ENCODE measurements around the gene KIF13A.
"Not testable (repeated sequence)": the region's sequence is repeated elsewhere in the genome, so short reads cannot be mapped to it uniquely, and the experiment has no call there.

KIF13A gene

DNA sequence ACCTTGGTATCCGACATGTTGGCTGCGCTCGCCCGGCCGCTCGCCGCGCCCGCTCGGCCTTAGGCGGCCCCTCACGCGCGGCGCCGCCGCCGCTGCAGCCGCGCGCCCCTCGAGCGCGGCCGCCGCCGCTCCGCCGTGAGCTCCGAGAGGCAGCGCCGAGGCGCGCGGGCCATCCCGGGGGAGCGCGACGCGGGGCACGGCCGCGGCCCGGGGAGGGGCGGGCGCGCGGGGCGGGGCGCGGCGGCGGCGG, at the start of gene KIF13A:
KIF13A (minus strand) TSS at position 189 of the 250 bp plus-strand sequence; CDS start at position 17, 172 bp downstream.
- DNase-seq = no peak

DNA sequence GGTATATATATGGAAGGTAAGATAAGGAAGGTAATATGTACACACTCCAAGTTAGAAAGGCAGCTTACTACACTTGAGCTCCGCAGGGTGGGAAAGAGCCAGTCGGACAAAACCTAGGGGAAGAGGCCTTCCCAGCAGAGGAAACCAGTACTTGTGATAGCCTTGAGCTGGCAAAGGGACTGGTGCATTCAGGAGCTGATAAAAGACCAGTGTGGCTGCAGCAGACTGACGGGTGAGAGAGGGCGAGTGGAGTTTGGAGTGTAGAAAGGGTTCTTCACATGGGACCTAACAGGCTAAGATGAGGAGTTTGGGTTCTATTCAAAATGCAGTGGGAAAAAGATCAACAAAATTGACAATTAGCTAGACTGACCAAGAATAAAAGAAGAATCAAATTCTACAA, 49.3 kb upstream of the KIF13A start:
- DNase-seq = no peak

DNA sequence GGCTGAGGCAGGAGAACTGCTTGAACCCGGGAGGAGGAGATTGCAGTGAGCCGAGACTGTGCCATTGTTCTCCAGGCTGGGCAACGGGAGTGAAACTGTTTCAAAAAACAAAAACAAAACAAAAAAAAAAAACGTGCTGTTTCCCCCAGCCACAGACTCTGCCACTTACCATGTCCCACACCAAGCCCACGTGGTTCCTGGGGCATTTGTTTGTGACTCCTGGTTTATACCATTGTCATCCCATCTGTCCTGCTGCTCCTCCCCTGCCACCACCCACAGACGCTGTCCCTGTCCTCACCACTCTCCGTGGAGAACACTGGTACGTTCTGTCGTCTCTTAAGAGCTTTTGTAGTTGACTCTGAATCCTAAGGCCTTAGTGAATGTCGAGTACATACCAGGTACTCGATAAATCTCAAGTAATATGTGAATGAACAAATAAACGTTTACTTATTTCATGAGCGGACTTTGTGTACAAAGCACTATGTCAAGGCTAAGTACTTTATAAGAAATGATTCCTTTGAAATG, 48.0 kb upstream of the KIF13A start:
- no peak for DNase-seq

DNA sequence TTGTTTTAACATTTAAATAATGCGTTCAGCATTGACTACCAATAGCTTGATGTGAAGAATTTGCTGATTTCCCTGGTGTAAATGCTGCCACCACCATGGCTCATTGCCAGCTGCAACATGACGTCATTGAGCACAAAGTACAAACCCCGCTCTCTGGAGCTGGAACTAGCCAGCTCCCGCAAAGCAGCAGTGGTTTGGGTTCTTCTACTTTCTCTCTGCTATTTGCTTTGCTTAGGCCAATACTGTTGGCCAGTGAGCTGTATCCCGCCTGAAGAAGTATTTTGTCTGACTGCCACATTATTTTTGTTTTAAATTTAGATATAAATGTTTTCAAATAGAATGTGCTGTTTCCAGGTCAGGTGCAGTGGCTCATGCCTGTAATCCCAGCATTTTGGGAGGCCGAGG, 47.4 kb upstream of the KIF13A start:
- DNase-seq = no peak

DNA sequence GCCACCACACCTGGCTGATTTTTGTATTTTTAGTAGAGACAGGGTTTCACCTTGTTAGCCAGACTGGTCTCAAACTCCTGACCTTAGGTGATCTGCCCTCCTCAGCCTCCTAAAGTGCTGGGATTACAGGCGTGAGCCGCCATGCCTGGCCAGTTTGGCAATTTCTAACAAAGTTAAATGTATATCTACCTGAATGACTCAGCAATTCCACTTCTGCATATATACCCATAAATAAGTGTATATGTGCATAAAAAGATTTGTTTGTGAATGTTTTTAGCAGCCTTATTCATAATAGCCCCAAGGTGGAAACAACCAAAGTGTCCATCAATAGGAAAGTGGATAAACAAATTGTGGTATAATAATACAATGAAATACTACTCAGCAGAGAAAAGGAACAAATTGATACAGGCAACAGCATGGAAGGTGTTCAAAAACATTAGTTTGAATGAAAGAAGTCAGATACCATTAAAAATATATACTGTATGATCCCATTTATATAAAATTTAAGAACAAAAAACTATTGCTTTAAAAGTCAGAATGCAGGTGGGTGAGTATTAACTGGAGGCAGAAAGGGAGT, 44.3 kb upstream of the KIF13A start:
- no peak for DNase-seq

DNA sequence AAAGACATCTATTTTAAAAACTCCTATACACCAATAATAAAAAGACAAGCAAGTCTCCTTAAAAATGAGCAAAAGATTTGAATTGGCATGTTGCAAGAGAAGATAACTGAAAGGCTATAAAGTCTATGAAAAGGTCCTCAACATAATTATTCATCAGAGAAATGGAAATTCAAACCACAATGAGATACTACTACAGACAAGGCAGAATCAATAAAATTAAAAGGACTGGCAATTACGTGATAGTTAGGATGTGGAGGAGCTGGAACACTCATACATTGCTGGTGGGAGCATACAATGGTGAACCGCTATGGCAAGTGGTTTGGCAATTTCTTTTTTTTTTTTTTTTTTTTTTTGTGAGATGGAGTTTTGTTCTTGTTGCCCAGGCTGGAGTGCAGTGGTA, 43.8 kb upstream of the KIF13A start:
- DNase-seq = no peak

DNA sequence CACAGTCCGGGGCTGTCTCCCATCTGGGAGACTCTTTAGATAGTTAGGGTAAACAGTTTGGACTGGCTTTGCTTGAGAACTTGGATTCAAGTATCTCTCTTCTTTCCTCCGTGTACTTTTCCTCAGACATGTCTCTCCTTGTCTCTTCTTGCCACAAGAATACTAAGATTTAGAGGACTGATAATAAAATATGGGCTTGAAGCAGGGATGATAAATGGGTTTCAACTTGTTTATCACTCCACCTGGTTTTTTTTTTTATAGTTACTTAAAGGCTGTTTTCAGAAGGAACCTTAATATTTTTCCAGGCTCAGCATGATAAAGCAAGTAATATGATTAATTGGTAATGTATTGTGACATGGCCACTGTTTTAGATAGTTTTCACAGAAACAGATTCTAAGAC, 40.9 kb upstream of the KIF13A start:
- DNase-seq = no peak

DNA sequence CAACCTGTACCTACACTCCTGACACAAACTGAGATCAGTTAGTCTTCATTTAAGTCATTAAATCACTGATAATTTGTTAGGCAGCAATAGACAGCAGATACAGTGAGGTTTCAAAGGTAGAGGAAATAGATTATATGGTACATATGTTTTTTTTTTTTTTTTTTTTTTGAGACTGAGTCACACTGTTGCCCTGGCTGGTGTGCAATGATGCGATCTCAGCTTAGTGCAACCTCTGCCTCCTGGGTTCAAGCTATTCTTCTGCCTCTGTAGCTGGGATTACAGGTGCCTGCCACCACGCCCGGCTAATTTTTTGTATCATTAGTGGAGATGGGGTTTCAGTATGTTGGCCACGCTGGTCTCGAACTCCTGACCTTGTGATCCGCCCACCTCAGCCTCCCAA, 38.2 kb upstream of the KIF13A start:
- no peak for DNase-seq

DNA sequence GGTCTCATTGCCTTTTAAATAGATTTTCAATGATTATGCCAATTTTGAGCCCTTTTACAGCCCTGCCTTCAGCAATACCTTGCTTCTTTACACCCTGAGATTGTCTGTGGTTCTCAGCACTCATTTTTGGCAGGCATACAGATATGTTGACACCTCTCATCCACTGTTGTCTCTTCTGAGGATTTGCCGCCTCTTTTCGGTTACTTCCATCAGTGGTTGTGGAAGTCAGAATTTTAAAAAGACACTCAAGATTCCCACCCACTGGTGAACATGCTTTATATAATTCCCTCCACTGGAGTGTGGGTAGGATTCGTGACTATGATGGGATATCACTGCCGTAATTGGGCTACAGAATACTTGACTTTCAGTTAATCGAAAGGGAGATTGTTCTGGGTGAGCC, 37.4 kb upstream of the KIF13A start:
- no peak for DNase-seq

DNA sequence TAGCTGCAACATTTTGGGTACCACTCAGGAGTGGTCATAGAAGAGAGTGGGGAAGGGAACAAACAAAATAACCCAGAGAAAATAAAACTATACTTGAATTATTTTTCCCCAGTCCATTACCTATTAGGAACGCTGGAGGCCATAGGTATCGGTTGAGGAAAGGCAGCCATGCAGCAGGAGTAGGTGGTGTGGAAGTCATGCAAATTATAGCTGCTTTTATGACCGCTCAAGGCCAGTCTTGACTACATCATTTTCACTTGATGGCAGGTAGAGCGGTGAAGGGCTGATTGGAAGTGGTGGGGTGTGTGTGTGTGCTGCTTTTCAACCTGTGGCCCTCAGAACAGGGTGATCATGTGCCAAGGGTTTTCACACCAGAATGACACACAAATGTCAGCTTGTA, 36.5 kb upstream of the KIF13A start:
- DNase-seq = no peak

DNA sequence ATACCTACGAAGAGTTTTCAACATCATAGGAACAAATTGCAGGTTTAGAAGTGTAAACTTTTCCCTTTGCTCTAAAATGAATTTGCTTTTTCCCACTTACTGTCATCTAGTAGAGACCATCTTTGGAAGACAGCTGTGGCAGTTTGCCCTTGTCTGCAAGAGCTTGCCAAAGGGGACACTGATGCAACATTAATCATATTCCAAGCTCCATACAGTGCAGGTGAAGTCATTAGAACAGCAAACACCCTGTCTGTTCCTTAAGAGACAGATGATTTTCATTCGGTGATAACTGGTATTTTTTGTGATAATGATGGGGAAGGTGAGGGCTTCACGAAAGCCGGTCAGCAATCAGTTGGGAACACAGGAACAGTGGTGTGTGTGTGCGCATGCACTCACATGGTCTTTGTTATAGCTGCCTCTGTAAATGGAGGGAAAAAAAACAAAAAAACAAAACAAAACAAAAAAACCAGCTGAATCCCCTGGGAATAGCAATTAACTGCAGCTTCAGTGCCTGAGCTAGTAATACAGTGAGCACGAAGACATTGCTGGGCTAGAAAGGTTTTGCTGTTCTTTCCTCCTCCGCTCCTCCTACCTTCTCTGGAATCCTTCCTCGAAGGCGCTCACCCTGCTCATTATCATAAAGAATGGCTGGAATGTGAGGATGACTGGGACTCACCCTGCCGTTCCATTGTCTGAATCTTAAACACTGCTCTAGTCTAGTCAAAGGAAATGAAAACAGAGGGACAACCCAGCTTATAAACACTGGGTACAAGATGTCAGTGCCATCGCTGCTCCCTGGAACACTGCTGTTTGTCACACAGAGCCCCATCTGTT, 35.2 kb upstream of the KIF13A start:
- DNase-seq = no peak

DNA sequence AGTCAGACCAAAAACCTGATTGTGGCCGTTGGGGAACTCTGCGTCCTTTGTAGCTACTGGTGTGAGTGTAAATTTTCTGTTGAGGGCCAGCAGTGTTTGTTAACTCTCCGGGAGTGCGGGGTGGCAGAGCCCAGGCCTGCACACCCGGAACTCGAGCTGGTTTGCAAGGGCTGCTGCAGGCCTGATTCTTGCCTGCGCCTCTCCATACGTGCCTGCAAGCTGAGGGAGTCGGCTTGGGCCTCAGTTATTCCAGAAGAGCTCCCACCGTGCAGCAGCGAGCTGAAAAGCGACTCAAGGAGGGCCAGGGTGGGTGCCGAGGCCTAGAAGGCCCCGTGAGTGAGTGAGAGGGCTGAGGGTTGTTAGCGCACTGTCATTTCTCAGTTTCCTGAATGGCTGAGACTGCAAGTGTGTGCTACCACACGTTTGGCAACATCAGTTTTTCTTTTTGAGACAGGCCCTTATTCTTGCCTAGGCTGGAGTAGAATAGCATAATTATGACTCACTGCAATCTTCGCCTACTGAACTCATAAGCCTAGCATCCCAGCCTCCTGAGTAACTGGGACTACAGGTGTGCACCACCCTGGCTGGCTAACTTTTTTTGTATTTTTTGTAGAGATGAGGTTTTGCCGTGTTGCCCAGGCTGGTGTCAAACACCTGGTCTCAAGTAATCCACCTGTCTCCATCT, 33.9 kb upstream of the KIF13A start:
- DNase-seq = no peak

DNA sequence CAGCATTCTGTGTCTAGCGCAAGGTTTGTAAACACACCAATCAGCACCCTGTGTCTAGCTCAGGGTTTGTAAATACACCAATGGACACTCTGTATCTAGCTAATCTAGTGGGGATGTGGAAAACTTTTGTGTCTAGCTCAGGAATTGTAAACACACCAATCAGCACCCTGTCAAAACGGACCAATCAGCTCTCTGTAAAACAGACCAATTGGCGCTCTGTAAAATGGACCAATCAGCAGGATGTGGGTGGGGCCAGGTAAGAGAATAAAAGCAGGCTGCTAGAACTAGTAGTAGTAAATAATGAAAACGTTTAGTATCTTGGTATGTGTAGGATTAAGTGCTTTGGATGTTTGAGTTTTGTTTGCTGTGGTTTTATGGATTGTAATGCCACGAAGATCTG, 33.1 kb upstream of the KIF13A start:
- DNase-seq = not testable (repeated sequence)

DNA sequence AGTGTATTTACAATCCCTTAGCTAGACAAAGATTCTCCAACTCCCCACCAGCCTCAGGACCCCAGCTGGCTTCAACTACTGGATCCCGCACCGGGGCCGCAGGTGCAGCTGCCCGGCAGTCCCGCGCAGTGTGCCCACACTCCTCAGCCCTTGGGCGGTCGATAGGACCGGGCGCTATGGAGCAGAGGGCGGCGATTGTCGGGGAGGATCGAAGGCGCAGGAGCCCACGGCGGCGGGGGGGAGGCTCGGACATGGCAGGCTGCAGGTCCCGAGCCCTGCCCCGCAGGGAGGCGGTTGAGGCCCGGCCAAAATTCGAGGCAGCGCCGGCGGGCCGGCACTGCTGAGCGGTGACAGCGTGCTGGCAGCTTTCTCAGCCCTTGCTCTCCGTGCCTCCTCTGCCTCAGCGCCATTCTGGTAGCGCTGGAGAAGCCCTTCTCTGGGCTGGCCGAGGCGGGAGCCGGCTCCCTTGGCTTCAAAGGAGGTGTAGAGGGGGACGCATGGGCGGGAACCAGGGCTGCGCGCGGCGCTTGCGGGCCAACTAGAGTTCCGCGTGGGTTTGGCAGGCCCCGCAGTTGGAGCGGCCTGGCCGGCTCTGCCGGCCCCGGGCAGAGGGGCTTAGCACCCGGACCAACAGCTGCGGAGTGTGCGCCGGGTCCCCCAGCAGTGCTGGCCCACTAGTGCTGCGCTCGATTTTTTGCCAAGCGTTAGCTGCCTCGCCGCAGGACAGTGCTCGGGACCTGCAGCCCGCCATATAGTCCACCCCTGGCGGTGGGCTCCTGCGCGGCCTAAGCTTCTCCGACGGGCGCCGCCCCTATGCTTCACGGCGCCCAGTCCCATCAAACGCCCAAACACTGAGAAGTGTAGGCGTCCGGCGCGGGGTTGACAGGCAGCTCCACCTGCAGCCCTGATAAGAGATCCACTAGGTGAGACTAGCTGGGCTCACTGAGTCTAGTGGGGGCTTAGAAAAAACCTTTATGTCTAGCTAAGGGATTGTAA, 32.4 kb upstream of the KIF13A start:
- no peak for DNase-seq

DNA sequence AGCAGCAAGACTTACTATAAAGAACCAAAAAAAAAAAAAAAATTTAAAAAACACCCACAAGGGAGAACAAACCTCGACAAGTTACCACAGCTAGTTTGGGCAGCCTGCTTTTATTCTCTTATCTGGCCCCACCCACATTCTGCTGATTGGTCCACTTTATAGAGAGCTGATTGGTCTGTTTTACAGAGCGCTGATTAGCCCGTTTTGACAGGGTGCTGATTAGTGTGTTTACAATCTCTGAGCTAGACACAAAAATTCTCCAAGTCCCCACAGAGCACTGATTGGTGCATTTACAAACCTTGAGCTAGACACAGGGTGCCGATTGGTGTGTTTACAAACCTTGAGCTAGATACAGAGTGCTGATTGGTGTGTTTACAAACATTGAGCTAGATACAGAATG, 31.7 kb upstream of the KIF13A start:
- DNase-seq = not testable (repeated sequence)

DNA sequence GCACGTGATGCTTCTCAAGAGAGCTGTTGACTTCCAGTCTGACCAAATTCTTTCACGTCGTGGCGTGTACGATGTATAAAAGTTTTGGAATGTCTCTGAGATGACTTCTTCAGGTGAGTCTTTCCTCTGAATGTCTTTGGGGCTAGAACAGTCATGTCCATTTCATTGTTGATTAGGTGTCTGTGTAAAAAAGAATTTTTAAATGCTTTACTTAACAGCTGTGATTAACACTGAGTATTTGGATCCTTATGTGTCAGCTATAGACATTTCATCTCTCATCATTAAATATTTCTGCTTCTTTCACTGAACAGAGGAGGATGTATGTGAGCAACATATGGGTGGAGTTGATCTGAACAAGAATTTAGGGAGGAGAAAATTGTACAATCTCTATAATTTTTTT, 29.3 kb upstream of the KIF13A start:
- DNase-seq = no peak

DNA sequence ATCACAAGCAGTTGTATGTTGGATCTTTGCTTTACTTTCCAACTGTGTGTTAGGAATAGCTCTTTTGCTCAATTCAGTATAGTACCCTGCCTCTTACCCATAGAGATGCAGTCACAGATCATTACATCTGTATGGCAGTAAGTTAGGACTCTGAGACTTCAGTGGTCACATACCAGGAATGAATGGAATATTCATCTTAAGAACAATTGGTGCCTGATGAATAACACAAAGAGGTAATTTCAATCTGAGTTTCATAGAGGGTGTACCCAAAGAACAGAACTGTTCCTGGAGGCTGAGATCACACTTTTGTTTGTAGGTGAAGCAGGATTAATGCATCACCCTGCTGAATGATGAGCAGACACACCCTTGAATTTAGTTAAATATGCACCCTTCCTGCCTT, 28.7 kb upstream of the KIF13A start:
- DNase-seq = no peak

DNA sequence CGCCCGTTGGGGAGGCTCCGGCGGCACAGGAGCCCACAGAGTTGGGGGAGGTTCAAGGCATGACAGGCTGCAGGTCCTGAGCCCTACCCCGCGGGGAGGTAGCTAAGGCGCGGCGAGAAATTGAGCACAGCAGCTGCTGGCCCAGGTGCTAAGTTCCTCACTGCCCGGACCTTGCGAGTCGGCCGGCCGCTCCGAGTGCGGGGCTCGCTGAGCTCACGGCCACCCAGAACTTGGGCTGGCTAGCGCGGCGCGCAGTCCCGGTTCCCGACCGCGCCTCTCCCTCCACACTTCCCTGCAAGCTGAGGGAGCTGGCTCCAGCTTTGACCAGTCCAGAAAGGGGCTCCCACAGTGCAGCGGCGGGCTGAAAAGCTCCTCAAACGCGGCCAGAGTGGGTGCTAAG, 23.9 kb upstream of the KIF13A start:
- no peak for DNase-seq

DNA sequence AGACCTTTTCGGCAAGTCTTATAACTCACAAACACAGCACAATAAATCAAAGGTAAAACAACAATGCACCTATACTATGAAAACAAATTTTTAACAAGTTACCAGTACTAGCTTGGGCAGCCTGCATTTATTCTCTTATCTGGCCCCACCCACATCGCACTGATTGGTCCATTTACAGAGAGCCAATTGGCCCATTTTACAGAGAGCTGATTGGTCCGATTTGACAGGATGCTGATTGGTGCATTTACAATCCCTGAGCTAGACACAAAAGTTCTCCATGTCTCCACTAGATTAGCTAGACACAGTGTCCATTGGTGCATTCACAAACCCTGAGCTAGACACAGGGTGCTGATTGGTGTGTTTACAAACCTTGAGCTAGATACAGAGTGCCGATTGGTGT, 23.1 kb upstream of the KIF13A start:
- DNase-seq = not testable (repeated sequence)

DNA sequence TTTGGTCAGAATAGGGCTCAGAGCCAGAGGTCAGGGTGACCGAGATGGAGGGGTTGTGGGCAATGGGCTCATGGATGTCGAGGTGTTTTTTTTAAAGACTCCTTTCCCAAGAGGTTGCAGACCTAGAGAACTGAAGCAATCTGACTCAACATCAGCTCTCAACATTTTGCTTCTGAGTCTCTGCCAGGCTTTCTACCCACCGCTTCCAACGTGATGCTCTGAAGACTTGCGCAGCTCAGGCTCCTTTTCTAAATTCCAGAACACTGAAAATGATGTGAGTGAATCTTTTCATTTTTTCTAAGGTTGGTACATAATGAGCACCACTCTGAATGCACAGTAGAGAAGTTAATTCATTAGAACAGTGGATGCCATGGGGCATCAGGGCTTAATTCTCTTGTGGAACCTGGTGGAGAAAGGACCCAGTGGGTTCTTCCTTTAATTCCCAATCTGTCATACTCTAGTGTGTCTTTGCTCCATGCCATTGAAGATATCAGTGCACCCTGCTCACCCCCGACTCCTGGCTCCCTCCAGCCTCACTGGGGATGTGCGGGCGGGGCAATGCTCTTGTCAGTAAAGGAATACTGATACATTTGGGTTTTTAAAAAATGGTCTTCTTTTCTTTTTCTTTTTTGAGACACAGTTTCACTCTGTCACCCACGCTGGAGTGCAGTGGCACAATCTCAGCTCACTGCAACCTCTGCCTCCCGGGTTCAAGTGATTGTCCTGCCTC, 17.0 kb upstream of the KIF13A start:
- DNase-seq = no peak

DNA sequence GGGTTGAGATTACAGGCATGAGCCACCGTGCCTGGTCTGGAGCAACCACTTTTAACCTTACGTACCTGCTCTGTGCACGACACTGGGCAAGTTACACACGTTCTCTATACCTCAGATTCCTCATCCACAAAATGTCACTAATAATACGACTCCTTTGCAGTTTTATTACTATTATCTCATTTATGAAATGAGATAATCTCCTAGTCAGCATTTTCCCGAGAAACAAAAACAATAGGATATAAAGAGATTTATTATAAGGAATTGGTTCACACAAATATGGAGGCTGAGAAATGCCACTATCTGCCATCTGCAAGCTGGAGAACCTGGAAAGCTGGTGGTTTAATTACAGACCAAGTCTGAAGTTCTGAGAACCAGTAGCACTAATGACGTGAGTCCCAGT, 12.0 kb upstream of the KIF13A start:
- DNase-seq = no peak

DNA sequence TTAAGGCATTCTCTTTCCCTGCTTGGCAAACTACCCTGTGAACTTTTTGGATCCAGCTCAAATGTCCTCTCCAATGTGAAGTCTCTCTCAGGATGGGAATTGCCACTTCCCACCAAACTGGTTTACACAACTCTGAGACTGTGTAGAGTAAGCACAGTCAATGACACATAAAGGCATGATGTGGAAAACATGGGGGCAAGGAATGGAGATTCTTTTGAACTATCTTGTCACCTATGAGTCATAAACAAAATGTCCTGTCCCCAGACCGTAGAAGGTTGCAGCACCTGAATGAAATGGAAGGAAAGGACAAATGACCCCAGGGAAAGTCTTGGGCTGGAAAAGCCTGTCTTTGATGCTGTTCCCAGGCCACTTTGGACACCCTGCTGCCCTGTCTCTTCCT, 11.0 kb upstream of the KIF13A start:
- no peak for DNase-seq
